Body of pancreas (tissue), 4 donors: ENCODE data around the gene VAPA.

Experiments used
- POLR2A ChIP-seq, 3 donors: fragments of 450-650 bp; IDR thresholded peaks; one replicate each; pipeline ENCODE4 v1.6.1; 2016; ENCODE audit warnings: antibody characterized with exemption in 3 of 3, mild to moderate bottlenecking in 2 of 3
- TF ChIP-seq, protein P1 (sequence below), 7 experiments: fragments of 450-650 bp in 4 of 7; fragments of 200-600 bp in 3 of 7; sonication (generic) in 3 of 7; IDR thresholded peaks; one replicate each; pipeline ENCODE4 v1.5.1; 2016 to 2019; ENCODE audit warnings: antibody characterized with exemption in 7 of 7

DNA sequence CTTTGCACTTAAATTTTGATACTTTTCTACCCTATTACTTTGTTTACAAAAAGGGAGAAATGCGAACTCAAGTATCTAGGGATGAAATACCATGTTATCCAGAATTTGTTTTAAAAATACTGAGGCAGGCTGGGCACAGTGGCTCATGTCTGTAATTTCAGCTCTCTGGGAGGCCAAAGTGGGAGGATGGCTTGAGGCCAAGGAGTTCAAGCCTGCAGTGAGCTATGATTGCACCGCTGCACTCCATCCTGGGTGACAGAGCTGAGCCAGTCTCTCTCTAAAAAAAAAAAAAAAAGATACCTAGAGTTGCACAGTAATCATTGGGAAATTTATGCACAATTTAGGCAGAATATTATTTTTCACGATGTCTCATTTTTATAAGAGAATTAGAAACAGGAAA lies 12.4 kb upstream of the VAPA start:
- TF ChIP-seq POLR2A (IDR thresholded peaks at IDR 0.05): no peak
- TF ChIP-seq, protein P1, sequence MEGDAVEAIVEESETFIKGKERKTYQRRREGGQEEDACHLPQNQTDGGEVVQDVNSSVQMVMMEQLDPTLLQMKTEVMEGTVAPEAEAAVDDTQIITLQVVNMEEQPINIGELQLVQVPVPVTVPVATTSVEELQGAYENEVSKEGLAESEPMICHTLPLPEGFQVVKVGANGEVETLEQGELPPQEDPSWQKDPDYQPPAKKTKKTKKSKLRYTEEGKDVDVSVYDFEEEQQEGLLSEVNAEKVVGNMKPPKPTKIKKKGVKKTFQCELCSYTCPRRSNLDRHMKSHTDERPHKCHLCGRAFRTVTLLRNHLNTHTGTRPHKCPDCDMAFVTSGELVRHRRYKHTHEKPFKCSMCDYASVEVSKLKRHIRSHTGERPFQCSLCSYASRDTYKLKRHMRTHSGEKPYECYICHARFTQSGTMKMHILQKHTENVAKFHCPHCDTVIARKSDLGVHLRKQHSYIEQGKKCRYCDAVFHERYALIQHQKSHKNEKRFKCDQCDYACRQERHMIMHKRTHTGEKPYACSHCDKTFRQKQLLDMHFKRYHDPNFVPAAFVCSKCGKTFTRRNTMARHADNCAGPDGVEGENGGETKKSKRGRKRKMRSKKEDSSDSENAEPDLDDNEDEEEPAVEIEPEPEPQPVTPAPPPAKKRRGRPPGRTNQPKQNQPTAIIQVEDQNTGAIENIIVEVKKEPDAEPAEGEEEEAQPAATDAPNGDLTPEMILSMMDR (IDR thresholded peaks at IDR 0.05): no peak
